HUDEP-2 (cell line): ENCODE data around the gene APOC3.

Source experiments
- DNase-seq, 76 experiments: peaks; one replicate each; lab custom pipeline; 2025; ENCODE audit not compliant: unreplicated experiment in 76 of 76; lab: John Stamatoyannopoulos, UW

The APOC3 gene

DNA sequence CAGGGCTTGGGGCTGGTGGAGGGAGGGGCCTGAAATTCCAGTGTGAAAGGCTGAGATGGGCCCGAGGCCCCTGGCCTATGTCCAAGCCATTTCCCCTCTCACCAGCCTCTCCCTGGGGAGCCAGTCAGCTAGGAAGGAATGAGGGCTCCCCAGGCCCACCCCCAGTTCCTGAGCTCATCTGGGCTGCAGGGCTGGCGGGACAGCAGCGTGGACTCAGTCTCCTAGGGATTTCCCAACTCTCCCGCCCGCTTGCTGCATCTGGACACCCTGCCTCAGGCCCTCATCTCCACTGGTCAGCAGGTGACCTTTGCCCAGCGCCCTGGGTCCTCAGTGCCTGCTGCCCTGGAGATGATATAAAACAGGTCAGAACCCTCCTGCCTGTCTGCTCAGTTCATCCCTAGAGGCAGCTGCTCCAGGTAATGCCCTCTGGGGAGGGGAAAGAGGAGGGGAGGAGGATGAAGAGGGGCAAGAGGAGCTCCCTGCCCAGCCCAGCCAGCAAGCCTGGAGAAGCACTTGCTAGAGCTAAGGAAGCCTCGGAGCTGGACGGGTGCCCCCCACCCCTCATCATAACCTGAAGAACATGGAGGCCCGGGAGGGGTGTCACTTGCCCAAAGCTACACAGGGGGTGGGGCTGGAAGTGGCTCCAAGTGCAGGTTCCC, at the start of gene APOC3:
TSS of gene APOC3 (plus strand) at position 383 of the 659 bp plus-strand sequence. CDS start 676 bp downstream, outside the sequence.
- DNase-seq: no peak

GRCh38 chr11:116782728-116783127, 47.0 kb upstream of the APOC3 start:
- DNase-seq: no peak

DNA sequence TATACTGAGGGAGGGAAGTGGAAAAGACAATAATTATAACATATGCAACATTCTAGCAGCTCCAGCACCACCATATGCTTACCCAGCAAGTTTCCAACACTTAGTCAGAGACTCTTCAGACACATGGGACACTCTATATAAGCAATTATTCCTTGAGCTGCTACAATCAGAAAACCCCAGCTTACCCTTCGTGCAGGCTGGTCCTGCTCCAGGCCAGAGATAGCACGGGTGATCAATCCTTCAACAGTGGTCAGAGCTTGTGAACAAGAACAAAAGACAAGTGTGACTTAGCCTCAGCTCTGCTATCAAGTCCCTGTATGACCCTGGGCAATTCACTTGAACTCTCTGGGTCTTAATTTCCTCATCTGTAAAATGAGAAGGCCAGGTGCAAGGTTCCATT, 43.4 kb upstream of the APOC3 start:
- DNase-seq: no peak

- DNase-seq: no peak
Observed at GRCh38 chr11:116786966-116787365, 42.7 kb upstream of the APOC3 start.

GRCh38 chr11:116787436-116787785, 42.3 kb upstream of the APOC3 start:
- DNase-seq: no peak

- DNase-seq: peak in 60 of 76 experiments; percentile 3 to 77 (median 54)
Observed at GRCh38 chr11:116787786-116788486, 41.8 kb upstream of the APOC3 start, which contains the start of gene ZPR1. Gene ZPR1 (minus strand): TSS chr11:116788023. CDS start chr11:116787990, 33 bp downstream.

GRCh38 chr11:116788534-116788933, 41.2 kb upstream of the APOC3 start:
- DNase-seq: no peak

DNA sequence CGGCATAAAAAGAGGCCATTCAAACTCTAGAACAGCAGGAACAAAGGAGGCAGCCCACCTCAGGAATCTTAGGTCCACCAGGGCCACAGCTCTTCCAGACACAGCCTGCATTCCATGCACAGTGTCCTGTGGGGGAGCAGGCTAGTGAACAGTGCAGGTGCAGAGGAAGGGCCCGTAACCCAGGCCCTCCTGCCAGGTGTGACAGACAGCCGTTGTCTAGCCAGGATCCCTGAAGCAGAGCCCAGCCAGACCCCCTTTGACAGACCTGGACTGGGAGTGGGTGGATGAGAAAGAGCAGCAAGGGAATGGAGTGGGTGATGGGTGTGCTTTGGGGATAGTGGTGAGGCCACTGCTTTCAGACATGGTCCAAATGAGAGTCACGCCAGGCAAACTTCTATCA, 40.7 kb upstream of the APOC3 start:
- DNase-seq: no peak

GRCh38 chr11:116790167-116791001, 39.3 kb upstream of the APOC3 start:
- DNase-seq: no peak

DNA sequence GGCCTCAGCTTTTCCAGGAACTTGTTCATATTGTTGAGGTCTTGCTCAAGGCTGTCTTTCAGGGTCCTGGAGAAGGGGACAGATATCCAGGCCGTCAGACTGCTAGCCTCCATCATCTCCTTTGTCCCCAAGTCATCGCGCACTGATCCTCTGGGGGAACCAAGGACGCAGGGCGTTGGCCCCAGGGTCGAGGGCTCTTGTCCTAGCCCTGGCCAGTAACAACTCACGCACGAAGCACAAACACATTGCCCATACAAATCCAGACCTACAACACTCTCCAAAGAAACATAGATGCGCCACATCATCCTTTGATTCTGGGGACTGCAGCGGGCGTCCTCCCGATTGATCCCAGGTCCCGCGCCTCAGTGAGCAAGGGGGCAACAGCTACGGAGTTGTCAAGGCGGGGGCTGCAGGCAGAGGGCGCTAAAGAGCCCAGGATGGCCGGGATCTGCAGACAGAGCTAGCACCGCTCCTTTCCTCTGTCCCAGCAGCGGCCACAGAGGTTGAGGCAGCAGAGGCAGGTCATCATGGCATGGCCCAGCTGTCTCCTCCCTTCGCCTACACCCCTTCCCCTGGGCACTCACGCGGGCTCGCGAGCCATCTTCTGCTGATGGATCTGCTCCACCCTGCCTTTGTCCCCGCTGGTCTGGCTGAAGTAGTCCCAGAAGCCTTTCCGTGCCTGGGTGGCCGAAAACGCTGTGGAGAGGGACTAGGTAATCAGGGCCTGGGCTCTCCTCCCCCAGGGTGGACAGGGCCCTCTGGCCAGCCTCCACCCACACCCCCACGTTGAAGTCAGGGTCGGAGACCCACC, 38.5 kb upstream of the APOC3 start:
- peak in 59 of 76 experiments; percentile 9 to 74 (median 46) for DNase-seq

DNA sequence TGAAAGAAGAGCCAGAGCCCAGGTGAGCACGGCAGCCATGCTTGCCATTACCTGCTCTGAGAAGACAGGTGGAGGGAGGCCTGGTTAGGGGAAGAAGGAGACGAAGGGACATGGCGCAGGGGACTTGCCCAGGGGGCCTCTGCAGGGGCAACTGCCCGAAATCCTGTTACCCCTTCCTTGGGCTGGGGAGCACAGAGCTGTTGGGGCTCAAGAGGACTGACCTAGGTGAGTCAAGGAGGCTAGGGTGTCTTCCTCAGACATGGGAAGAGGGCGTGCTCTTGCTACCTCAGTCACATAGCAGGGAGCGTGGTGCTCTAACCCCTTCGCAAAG, 37.9 kb upstream of the APOC3 start, which contains the start of gene APOA5:
TSS of gene APOA5 (minus strand) at position 67 of the 331 bp plus-strand sequence. CDS start at position 48, 19 bp downstream.
- DNase-seq: no peak

DNA sequence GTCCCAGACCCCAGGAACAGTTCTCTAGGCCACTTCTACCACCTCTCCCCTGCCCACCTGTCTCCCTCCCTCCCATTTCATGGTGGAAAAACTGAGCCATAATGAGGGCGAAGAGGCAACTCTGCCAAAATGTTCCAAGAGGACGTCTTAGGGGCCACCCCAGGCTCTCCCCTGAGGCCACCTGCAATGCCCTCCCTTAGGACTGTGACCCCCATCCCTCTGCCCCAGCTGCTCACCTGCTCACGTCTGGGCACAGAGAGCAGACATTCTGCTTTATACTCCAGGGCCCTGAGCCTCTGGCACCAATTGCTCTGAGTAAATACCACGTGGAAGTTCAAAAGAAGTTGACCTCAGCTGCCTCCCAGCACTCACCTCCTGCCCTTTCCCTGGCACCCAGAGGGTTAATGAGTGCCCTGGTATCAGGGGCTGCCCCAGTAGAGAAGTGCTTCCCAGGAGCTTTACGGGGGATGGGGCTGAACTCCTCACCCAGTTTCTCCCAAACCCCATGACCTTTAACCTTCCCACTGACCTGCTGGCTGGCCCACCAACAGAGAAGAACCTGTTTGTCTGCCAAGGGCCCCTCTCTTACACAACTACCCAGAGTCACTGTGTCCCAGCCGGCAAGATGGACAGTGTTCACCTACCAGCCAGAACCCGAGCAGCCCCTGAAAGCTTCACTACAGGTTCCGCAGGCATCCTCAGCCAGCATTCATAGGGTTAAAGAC, 37.4 kb upstream of the APOC3 start:
- no peak for DNase-seq

DNA sequence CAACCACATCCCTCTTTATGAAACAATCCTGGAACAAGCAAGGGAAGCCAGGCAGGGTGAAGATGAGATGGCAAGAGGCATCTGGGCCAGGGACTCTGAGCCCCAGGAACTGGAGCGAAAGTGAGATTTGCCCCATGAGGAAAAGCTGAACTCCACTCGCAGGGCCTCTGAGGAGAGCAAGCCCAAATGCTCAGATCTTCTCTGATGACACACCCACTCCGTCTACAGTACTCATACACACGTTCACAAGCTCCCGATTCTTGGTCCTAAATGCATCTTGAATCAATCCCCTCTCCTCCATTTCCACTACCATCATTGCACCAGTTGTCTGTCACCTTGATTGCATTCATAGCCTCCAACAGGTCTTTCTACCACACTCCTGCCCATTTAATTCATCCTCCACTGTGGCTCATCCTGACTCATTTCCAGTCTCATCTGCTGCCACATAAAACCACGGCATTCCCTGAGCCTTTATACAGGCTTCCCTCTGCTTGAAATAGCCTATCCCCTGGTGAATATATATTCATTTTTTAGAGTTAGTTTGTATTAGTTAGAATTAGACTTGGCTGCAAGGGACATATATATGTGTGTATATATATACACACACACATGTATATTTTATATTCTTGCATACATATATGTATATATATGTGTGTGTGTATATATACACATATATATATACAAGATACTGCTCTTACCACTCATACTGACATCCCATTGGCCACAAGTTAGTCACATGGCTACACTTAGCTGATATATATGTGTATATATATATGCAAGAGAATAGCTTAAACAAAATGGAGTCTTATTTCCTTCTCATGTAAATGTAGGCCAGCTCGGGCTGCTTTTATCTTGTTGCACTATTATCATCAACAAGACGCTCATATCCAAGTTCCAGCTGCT, 36.6 kb upstream of the APOC3 start:
- DNase-seq: no peak

GRCh38 chr11:116793772-116794097, 36.0 kb upstream of the APOC3 start:
- DNase-seq: no peak

GRCh38 chr11:116794851-116795250, 34.9 kb upstream of the APOC3 start:
- DNase-seq: no peak

DNA sequence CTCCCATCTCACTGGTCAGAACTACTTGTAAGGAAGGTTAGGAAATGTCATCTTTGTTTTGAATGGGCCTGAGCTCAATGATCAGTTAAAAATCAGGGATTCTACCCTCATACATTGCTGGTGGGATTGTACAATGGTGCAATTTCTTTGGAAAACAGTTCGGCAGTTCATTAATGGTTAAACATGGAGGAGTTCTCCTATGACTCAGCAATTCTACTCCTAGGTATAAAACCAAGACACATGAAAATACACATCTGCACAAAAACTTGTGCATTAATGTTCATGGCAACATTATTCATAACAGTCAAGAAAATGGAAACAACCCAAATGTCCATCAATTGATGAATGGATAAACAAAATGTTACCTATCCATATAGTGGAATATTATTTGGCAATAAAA, 33.2 kb upstream of the APOC3 start:
- DNase-seq: no peak

- peak in 2 of 76 experiments; percentile 4 to 9 for DNase-seq
Observed at GRCh38 chr11:116797816-116798215, 31.9 kb upstream of the APOC3 start.

- no peak for DNase-seq
Observed at GRCh38 chr11:116798368-116798767, 31.3 kb upstream of the APOC3 start.

DNA sequence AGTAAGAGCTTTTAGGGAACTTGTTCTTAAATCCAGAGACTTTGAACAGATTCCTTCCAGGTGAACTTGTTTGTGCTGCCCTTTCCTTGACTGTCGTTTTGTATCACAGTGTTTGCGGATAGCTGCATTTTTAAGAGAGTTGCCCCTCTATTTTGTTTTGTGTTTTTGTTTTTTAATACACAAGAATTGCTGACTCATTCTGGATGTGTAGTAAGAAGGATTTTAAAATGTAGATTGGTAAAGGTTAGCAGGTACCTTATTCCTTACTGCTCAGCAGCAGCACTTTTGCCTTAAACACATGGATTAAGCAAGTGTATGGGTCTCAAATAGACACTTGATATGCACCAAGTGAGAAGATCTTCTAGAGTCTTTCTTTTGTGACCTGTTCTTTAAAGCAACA, 29.1 kb upstream of the APOC3 start:
- no peak for DNase-seq
